Liver (tissue), 9 donors: ENCODE results near the gene RASA3. TPM values are rescaled to one million over a fixed set of nuclear protein-coding genes. Genes with fewer than 3 reads are reported as not detected.
"Not testable (repeated sequence)": the region's sequence is repeated elsewhere in the genome, so short reads cannot be mapped to it uniquely, and the experiment has no call there.

Experiments used
- DNase-seq: peaks from one replicate; pipeline ENCODE4 v3.0.0-alpha.2; 2017; ENCODE audit warnings: low spot score
- H3K27ac ChIP-seq, 2 donors: one replicate each; pipeline ENCODE4 v1.7.0; 2013; ENCODE audit warnings: inconsistent platforms in 2 of 2, low read length in 2 of 2, control low read depth in 1 of 2, low read depth in 1 of 2, mild to moderate bottlenecking in 1 of 2
- H3K27me3 ChIP-seq, 4 donors: one replicate each; pipeline versions ENCODE4 v1.6.1 to v1.7.0; 2013; ENCODE audit warnings: low read length in 3 of 4, inconsistent platforms in 1 of 4, mild to moderate bottlenecking in 1 of 4, moderate library complexity in 1 of 4; ENCODE audit not compliant: control insufficient read depth in 4 of 4, insufficient read depth in 4 of 4
- H3K36me3 ChIP-seq, 4 donors: one replicate each; pipeline versions ENCODE4 v1.6.1 to v1.7.0; 2013; ENCODE audit warnings: low read length in 3 of 4, mild to moderate bottlenecking in 3 of 4, low read depth in 1 of 4, moderate library complexity in 1 of 4; ENCODE audit not compliant: control insufficient read depth in 4 of 4, insufficient read depth in 3 of 4
- H3K4me1 ChIP-seq, 4 donors: one replicate each; pipeline versions ENCODE4 v1.6.1 to v1.7.0; 2013; ENCODE audit warnings: low read length in 3 of 4, mild to moderate bottlenecking in 3 of 4, moderate library complexity in 1 of 4; ENCODE audit not compliant: control insufficient read depth in 4 of 4, insufficient read depth in 4 of 4
- H3K4me3 ChIP-seq, 3 donors: one replicate each; pipeline versions ENCODE4 v1.6.1 to v1.7.0; 2013; ENCODE audit warnings: low read length in 3 of 3, control low read depth in 1 of 3, low read depth in 1 of 3, mild to moderate bottlenecking in 1 of 3
- H3K9ac ChIP-seq, 2 donors: one replicate each; pipeline ENCODE4 v1.7.0; 2013; ENCODE audit warnings: low read length in 2 of 2, mild to moderate bottlenecking in 2 of 2, moderate library complexity in 2 of 2, control low read depth in 1 of 2, low read depth in 1 of 2
- H3K9me3 ChIP-seq, 4 donors: one replicate each; pipeline versions ENCODE4 v1.6.1 to v1.7.0; 2013; ENCODE audit warnings: low read length in 3 of 4; ENCODE audit not compliant: control insufficient read depth in 4 of 4
- EGR1 ChIP-seq, 2 donors: IDR thresholded peaks; 2 replicates each; pipeline ENCODE4 v1.6.1; 2016 to 2018; ENCODE audit warnings: antibody characterized with exemption in 2 of 2, low read depth in 2 of 2
- FOXA1 ChIP-seq: IDR thresholded peaks from 2 replicates; pipeline ENCODE4 v1.6.1; 2016; ENCODE audit warnings: antibody characterized with exemption
- JUND ChIP-seq, 2 donors: IDR thresholded peaks; 2 replicates each; pipeline ENCODE4 v1.6.1; 2016; ENCODE audit warnings: antibody characterized with exemption in 2 of 2
- NR2F2 ChIP-seq: IDR thresholded peaks from 2 replicates; pipeline ENCODE4 v1.6.1; 2016; ENCODE audit warnings: antibody characterized with exemption
- RAD21 ChIP-seq, 2 donors: IDR thresholded peaks; 2 replicates each; pipeline ENCODE4 v1.6.1; 2016; ENCODE audit warnings: antibody characterized with exemption in 2 of 2, mild to moderate bottlenecking in 2 of 2
- SP1 ChIP-seq: IDR thresholded peaks from 2 replicates; pipeline ENCODE4 v1.6.1; 2018; ENCODE audit warnings: antibody characterized with exemption, mild to moderate bottlenecking
- TAF1 ChIP-seq: conservative IDR thresholded peaks from 2 replicates; pipeline ENCODE4 v1.6.1; 2016; ENCODE audit warnings: antibody characterized with exemption, mild to moderate bottlenecking
- YY1 ChIP-seq: IDR thresholded peaks from 2 replicates; pipeline ENCODE4 v1.6.1; 2016; ENCODE audit warnings: antibody characterized with exemption, mild to moderate bottlenecking
- WGBS: extraction: QIAGEN DNeasy Blood & Tissue Kit; methylation state at CpG from one replicate; pipeline ENCODE4 v1.1.7; 2013; 5-methylcytosine and 5-hydroxymethylcytosine counted together
- polyA plus RNA-seq, 2 donors: library from polyadenylated mRNA; stranded (reverse) in 1 of 2; unstranded in 1 of 2; fragments of 200-250 nt in 1 of 2; fragments of >200 nt in 1 of 2; fragmentation: Nextera tagmentation in 1 of 2; extraction: Ambion mirVana in 1 of 2; gene quantifications; one replicate each; pipeline versions ENCODE4 v1.2.1 to v1.2.3, GENCODE V29; 2013 to 2015
- total RNA-seq, 2 donors: library from RNA; depleted of rRNA; stranded (reverse); fragments of >200 nt; gene quantifications; one replicate each; pipeline ENCODE4 v1.2.3, GENCODE V29; 2014
- TF ChIP-seq, protein P1 (sequence below): fragments of 150-350 bp; IDR thresholded peaks from 2 replicates; pipeline ENCODE4 v1.5.1; 2017; ENCODE audit warnings: improper control_type of control experiment, low read depth, low read length; ENCODE audit not compliant: missing input control
- TF ChIP-seq, protein P2 (sequence below): IDR thresholded peaks from 2 replicates; pipeline ENCODE4 v1.6.1; 2016; ENCODE audit warnings: antibody characterized with exemption
- donor health status: healthy.
- donor health status: healthy.
- donor health status: healthy.
- donor health status: healthy.
- donor health status: healthy.

RASA3 gene
- total and polyA plus RNA-seq, 4 donors: 0.64 to 5.9 (median 3.8) TPM

DNA sequence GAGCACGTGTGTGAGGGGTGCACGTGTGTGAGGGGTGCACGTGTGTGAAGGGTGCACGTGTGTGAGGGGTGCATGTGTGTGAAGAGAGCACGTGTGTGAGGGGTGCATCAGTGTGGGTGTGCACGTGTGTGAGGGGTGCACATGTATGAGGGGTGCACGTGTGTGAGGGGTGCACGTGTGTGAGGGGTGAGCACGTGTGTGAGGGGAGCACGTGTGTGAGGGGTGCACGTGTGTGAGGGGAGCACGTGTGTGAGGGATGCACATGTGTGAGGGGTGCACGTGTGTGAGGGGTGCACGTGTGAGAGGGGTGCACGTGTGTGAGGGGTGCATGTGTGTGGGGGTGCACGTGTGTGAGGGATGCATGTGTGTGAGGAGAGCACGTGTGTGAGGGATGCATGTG is 15.7 kb downstream of the RASA3 start (continued):
- TF ChIP-seq, protein P1, sequence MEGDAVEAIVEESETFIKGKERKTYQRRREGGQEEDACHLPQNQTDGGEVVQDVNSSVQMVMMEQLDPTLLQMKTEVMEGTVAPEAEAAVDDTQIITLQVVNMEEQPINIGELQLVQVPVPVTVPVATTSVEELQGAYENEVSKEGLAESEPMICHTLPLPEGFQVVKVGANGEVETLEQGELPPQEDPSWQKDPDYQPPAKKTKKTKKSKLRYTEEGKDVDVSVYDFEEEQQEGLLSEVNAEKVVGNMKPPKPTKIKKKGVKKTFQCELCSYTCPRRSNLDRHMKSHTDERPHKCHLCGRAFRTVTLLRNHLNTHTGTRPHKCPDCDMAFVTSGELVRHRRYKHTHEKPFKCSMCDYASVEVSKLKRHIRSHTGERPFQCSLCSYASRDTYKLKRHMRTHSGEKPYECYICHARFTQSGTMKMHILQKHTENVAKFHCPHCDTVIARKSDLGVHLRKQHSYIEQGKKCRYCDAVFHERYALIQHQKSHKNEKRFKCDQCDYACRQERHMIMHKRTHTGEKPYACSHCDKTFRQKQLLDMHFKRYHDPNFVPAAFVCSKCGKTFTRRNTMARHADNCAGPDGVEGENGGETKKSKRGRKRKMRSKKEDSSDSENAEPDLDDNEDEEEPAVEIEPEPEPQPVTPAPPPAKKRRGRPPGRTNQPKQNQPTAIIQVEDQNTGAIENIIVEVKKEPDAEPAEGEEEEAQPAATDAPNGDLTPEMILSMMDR: no peak
- no peak for TF ChIP-seq YY1
- TF ChIP-seq EGR1 (IDR thresholded peaks at IDR 0.05; ENCODE audit: low read depth in 2 of 2): no peak
- TF ChIP-seq, protein P2, sequence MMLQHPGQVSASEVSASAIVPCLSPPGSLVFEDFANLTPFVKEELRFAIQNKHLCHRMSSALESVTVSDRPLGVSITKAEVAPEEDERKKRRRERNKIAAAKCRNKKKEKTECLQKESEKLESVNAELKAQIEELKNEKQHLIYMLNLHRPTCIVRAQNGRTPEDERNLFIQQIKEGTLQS: no peak
- TF ChIP-seq FOXA1: no peak

DNA sequence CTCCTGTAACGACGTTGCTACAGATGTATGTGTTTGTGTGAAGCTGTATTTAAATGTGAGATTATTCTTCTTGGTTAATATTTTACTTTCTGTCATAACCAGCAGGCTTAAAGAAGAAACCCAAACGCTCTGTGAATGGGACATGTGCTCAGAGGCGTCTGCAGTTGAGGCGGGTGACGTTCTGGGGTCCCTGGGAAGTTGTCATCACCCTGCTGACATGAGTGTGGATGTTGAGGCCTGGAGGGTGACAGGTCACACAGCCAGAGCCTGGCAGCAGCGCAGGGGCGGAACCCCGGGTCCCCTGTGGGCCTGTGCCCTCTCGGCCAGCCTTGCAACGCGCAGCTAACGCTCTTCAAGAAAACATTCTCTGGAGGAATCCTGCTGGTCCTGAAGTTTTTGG is 16.6 kb downstream of the RASA3 start:
- Histone ChIP-seq H3K27ac (peak overlapping the region; percentile 5 to 44), H3K36me3 (no peaks in the 10 kb centered on the region), H3K9me3 (no peaks in the 10 kb centered on the region), H3K9ac (peak overlapping the region in 1 of 2 donors; percentile 7), H3K27me3 (no peaks in the 10 kb centered on the region), H3K4me3 (no peak overlapping the region), H3K4me1 (peaks cover 0 to 9% (median 5%) of the 10 kb centered on the region in 4 donors)
- TF ChIP-seq, protein P2: no peak
- TF ChIP-seq RAD21 (IDR thresholded peaks at IDR 0.05) (no peak), SP1 (no peak), NR2F2 (no peak), EGR1 (IDR thresholded peaks at IDR 0.05; ENCODE audit: low read depth in 2 of 2) (no peak)
- WGBS: 78% methylated on average over 13 of the region's 13 CpGs
- no peak for DNase-seq

DNA sequence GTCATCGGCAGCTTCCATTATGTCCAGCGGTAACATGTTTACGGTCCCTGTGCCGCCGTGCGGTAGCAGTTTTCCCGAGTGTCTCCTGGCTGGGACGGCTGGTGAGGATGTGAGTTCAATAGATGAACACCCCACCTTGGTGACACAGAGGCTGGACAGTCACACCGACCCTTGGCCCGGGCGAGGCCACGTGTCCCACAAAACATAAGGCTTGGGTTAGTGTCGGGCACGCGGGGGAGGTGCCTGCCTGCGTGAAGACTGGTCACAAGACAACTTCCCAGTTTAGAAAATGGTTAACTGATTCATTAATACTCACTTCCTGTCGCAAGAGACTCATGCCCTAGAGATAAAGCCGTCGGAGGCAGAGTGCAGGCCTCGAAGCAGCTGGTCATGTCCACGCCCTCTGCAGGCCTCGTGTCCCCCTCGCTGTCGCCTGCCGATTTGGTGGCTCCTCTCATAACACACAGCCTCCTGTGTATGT is 17.2 kb downstream of the RASA3 start:
- H3K27ac ChIP-seq: peak overlapping the region; percentile 28 to 44

DNA sequence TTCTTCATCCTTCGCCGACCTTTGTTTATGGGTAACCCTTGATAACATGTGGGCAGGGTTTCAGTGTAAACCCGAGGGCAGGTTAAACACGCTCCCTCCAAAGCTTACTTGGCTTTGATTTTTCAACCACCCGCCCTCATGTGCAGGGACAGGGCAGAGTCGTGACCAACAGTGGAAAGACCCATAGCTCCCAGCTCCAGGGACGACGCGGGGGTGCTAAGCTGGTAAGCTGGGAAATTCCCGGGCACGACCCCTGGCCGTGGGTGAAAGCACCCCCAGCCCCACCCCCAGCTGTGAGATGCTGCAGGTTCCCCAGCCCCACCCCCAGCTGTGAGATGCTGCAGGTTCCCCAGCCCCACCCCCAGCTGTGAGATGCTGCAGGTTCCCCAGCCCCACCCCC is 17.8 kb downstream of the RASA3 start:
- DNase-seq, H3K9ac ChIP-seq, H3K4me3 ChIP-seq, H3K9me3 ChIP-seq, H3K36me3 ChIP-seq, H3K27me3 ChIP-seq, H3K4me1 ChIP-seq: not testable (repeated sequence)
- peak overlapping the region; percentile 28 to 44 for H3K27ac ChIP-seq
- 69% methylated on average over 12 of the region's 12 CpGs for WGBS

More for the DNA sequence above, 17.2 kb downstream of the RASA3 start:
- DNase-seq: no peak
- Histone ChIP-seq H3K4me1 (peaks cover 0 to 9% (median 5%) of the 10 kb centered on the region in 4 donors), H3K9me3 (no peaks in the 10 kb centered on the region), H3K9ac (no peak overlapping the region), H3K4me3 (no peak overlapping the region), H3K27me3 (no peaks in the 10 kb centered on the region), H3K36me3 (no peaks in the 10 kb centered on the region)
- WGBS: 60% methylated on average over 25 of the region's 25 CpGs
- TF ChIP-seq TAF1 (no peak), RAD21 (IDR thresholded peaks at IDR 0.05) (no peak), JUND (IDR thresholded peaks at IDR 0.05) (no peak)
